K562 (cell line): ENCODE data around the gene FARSB.

Experiments
- EZH2 ChIP-seq: IDR thresholded peaks from 2 replicates; pipeline ENCODE4 v1.6.1; 2012; ENCODE audit warnings: low read depth, mild to moderate bottlenecking, inconsistent platforms, low read length, borderline replicate concordance
- POLR2A ChIP-seq: fragments of 450-650 bp; conservative IDR thresholded peaks from 2 replicates; pipeline ENCODE4 v1.6.1; 2016
- TF ChIP-seq, protein P1 (sequence below), 3 experiments: IDR thresholded peaks in 2 of 3; conservative IDR thresholded peaks in 1 of 3; 2 replicates each; pipeline ENCODE4 v1.5.1; 2011 to 2012; ENCODE audit warnings: low read length in 3 of 3, mild to moderate bottlenecking in 3 of 3, control low read depth in 2 of 3, improper control_type of control experiment in 1 of 3, inconsistent platforms in 1 of 3, low read depth in 1 of 3, mixed read lengths in 1 of 3, moderate library complexity in 1 of 3; ENCODE audit not compliant: insufficient read depth in 2 of 3

DNA sequence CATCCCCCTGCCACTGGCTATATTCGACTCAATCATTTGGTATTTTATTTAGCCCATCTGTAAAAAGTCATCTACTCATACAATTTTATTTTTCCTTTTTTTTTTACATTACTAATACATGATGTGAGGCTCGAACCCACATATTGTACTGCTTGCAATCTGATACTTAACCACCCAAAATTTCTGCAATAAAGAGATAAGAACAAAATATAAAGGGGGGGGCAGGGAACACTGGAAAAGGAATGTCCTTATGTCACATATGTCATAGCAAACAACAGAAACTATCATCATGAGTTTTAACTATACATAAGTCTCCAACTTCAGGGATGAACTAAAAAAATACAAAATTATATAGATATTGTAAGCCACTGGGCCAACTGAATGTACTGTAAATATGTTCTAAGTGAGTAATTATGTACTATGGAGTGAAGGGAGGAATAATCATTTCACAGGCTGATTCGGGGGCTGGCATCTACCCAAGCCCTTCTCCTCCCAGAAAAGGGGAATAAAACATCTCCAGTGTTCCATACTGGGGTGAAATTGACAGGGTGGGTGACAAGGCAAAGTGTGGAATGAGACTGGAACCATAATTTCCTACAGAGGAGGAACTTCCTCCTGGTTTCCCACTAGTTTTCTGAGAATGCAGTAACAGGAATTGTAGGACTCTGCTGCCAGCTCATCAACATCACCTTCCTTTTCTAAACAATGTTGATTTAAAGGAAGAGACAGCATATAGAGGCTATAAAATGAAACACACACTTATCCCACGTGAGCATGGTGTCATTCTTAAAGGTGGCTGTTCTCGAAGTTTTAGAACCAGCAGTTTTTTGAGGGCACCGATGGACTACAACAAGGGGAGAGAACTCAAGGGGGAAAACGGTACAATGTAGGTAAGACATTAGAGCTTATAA lies 79.5 kb downstream of the FARSB start:
- TF ChIP-seq EZH2 (no peak), POLR2A (no peak)
- TF ChIP-seq, protein P1, sequence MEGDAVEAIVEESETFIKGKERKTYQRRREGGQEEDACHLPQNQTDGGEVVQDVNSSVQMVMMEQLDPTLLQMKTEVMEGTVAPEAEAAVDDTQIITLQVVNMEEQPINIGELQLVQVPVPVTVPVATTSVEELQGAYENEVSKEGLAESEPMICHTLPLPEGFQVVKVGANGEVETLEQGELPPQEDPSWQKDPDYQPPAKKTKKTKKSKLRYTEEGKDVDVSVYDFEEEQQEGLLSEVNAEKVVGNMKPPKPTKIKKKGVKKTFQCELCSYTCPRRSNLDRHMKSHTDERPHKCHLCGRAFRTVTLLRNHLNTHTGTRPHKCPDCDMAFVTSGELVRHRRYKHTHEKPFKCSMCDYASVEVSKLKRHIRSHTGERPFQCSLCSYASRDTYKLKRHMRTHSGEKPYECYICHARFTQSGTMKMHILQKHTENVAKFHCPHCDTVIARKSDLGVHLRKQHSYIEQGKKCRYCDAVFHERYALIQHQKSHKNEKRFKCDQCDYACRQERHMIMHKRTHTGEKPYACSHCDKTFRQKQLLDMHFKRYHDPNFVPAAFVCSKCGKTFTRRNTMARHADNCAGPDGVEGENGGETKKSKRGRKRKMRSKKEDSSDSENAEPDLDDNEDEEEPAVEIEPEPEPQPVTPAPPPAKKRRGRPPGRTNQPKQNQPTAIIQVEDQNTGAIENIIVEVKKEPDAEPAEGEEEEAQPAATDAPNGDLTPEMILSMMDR (IDR thresholded peaks at IDR 0.05 in 2 of 3, conservative IDR thresholded peaks at IDR 0.05 in 1 of 3; ENCODE audit: insufficient read depth in 2 of 3, low read depth in 1 of 3, low read length in 3 of 3), result no peak
